ENCODE data around the gene CLSTN2. TPM values are rescaled to one million over a fixed set of nuclear protein-coding genes. Genes with fewer than 3 reads are reported as not detected.

CLSTN2 gene
- total RNA-seq, 1 experiment from 2014 or later: not detected

- ATAC-seq (no peak), DNase-seq (no peak)
- Histone ChIP-seq H2AFZ (ENCODE audit: low read length) (no peak overlapping the region), H3K9me3 (ENCODE audit: low read length) (no peaks in the 10 kb centered on the region), H3K9ac (ENCODE audit: low read length) (no peak overlapping the region), H3F3A (ENCODE audit: low read length, unreplicated experiment) (no peaks in the 10 kb centered on the region), H3K4me2 (ENCODE audit: low read length) (no peak overlapping the region), H3K4me1 (ENCODE audit: insufficient read depth, low read length) (no peaks in the 10 kb centered on the region), H3K27me3 (ENCODE audit: low read length) (no peaks in the 10 kb centered on the region), H3K27ac (ENCODE audit: low read length) (no peak overlapping the region), H3K4me3 (ENCODE audit: low read length) (no peak overlapping the region), H4K20me1 (ENCODE audit: low read length) (no peaks in the 10 kb centered on the region), H3K79me2 (ENCODE audit: low read length) (no peaks in the 10 kb centered on the region), H3K36me3 (ENCODE audit: low read depth, low read length) (no peaks in the 10 kb centered on the region), H3K9me2 (replicated peaks; ENCODE audit: low read length) (no peaks in the 10 kb centered on the region)
- ChIA-PET CTCF (no interaction called here), POLR2A (ENCODE audit: unreplicated experiment) (no interaction called here)
- no TSS peak for BruUV-seq (replicated peaks)
- no peak for TF ChIP-seq EZH2 (IDR thresholded peaks at IDR 0.05; ENCODE audit: low read length, unreplicated experiment)
- TF ChIP-seq, protein P1, sequence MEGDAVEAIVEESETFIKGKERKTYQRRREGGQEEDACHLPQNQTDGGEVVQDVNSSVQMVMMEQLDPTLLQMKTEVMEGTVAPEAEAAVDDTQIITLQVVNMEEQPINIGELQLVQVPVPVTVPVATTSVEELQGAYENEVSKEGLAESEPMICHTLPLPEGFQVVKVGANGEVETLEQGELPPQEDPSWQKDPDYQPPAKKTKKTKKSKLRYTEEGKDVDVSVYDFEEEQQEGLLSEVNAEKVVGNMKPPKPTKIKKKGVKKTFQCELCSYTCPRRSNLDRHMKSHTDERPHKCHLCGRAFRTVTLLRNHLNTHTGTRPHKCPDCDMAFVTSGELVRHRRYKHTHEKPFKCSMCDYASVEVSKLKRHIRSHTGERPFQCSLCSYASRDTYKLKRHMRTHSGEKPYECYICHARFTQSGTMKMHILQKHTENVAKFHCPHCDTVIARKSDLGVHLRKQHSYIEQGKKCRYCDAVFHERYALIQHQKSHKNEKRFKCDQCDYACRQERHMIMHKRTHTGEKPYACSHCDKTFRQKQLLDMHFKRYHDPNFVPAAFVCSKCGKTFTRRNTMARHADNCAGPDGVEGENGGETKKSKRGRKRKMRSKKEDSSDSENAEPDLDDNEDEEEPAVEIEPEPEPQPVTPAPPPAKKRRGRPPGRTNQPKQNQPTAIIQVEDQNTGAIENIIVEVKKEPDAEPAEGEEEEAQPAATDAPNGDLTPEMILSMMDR (conservative IDR thresholded peaks at IDR 0.05; ENCODE audit: low read depth, low read length): no peak
- TF ChIP-seq EZH2phosphoT487 (IDR thresholded peaks at IDR 0.05; ENCODE audit: borderline replicate concordance, low read length): no peak
- intact Hi-C loops (cut with micrococcal nuclease): no loop called here
Measured at GRCh38 chr3:140347151-140347550, 412.2 kb downstream of the CLSTN2 start.

DNA sequence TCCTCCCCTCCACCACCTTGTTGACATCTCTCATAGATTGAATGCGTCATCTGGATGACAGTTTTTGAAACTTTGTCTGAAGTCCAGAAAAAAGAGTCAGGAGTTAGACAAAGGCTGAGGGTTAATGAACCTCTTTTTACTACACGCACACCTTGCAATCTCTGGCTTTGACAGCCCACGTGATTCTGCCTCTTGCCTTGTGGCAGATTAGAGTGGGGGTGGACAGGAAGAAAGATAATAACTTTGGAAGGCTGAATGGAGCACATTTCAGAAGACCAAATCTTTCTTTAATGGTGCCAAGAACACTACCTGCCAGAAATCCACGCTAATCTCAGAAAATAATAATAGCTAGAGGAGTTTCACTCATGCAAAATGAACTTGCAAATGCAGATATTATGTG is 415.0 kb downstream of the CLSTN2 start:
- Histone ChIP-seq H3K4me3 (ENCODE audit: low read length) (no peak overlapping the region), H3K9ac (ENCODE audit: low read length) (no peak overlapping the region), H3K79me2 (ENCODE audit: low read length) (no peaks in the 10 kb centered on the region), H3K9me3 (ENCODE audit: low read length) (no peaks in the 10 kb centered on the region), H4K20me1 (ENCODE audit: low read length) (no peaks in the 10 kb centered on the region), H3F3A (ENCODE audit: low read length, unreplicated experiment) (no peaks in the 10 kb centered on the region), H3K4me2 (ENCODE audit: low read length) (no peak overlapping the region), H2AFZ (ENCODE audit: low read length) (no peak overlapping the region), H3K4me1 (ENCODE audit: insufficient read depth, low read length) (no peaks in the 10 kb centered on the region), H3K27me3 (ENCODE audit: low read length) (no peaks in the 10 kb centered on the region), H3K36me3 (ENCODE audit: low read depth, low read length) (no peaks in the 10 kb centered on the region), H3K27ac (ENCODE audit: low read length) (no peak overlapping the region), H3K9me2 (replicated peaks; ENCODE audit: low read length) (no peaks in the 10 kb centered on the region)
- DNase-seq (no peak), ATAC-seq (no peak)
- intact Hi-C loops (cut with micrococcal nuclease): no loop called here
- ChIA-PET CTCF (no interaction called here), POLR2A (ENCODE audit: unreplicated experiment) (no interaction called here)
- BruUV-seq (replicated peaks): no TSS peak
- no peak for TF ChIP-seq EZH2 (IDR thresholded peaks at IDR 0.05; ENCODE audit: low read length, unreplicated experiment)
- TF ChIP-seq, protein P1 (conservative IDR thresholded peaks at IDR 0.05; ENCODE audit: low read depth, low read length): no peak
- no peak for TF ChIP-seq EZH2phosphoT487 (IDR thresholded peaks at IDR 0.05; ENCODE audit: borderline replicate concordance, low read length)

- ChIA-PET POLR2A (ENCODE audit: unreplicated experiment) (no interaction called here), CTCF (no interaction called here)
- no peak for DNase-seq
- no peak for ATAC-seq
- Histone ChIP-seq H3K4me1 (ENCODE audit: insufficient read depth, low read length) (no peaks in the 10 kb centered on the region), H3K9me3 (ENCODE audit: low read length) (no peaks in the 10 kb centered on the region), H3K27me3 (ENCODE audit: low read length) (no peaks in the 10 kb centered on the region), H3K9ac (ENCODE audit: low read length) (no peak overlapping the region), H3K79me2 (ENCODE audit: low read length) (no peaks in the 10 kb centered on the region), H4K20me1 (ENCODE audit: low read length) (no peaks in the 10 kb centered on the region), H3K9me2 (replicated peaks; ENCODE audit: low read length) (no peaks in the 10 kb centered on the region), H3K4me2 (ENCODE audit: low read length) (no peak overlapping the region), H3K4me3 (ENCODE audit: low read length) (no peak overlapping the region), H3K27ac (ENCODE audit: low read length) (no peak overlapping the region), H3K36me3 (ENCODE audit: low read depth, low read length) (no peaks in the 10 kb centered on the region), H3F3A (ENCODE audit: low read length, unreplicated experiment) (no peaks in the 10 kb centered on the region), H2AFZ (ENCODE audit: low read length) (no peak overlapping the region)
- intact Hi-C loops (cut with micrococcal nuclease): no loop called here
- no TSS peak for BruUV-seq (replicated peaks)
- TF ChIP-seq EZH2phosphoT487 (IDR thresholded peaks at IDR 0.05; ENCODE audit: borderline replicate concordance, low read length) (no peak), EZH2 (IDR thresholded peaks at IDR 0.05; ENCODE audit: low read length, unreplicated experiment) (no peak)
- TF ChIP-seq, protein P1 (conservative IDR thresholded peaks at IDR 0.05; ENCODE audit: low read depth, low read length): no peak
Measured at GRCh38 chr3:140351466-140351865, 416.5 kb downstream of the CLSTN2 start.

All from PC-3 (cell line).